SK-N-SH (cell line): ENCODE measurements around the gene RUFY3. TPM values are rescaled to one million over a fixed set of nuclear protein-coding genes. Genes with fewer than 3 reads are reported as not detected.

Experiments used
- CTCF ChIA-PET: fragments of 300-600, 350-600 bp; formaldehyde crosslinking; extraction: SDS; loops from one replicate; lab custom pipeline; 2021; lab: Yijun Ruan, JAX
- POLR2A ChIA-PET: fragments of 350-600 bp; sonication (Branson Sonifier 250); formaldehyde crosslinking; extraction: SDS; loops from one replicate; lab custom pipeline; 2020; ENCODE audit warnings: antibody characterized with exemption, inconsistent platforms; lab: Yijun Ruan, JAX
- DNase-seq: peaks from one replicate; pipeline ENCODE4 v3.0.0; 2012
- H2AFZ ChIP-seq: fragments of 200-600 bp; sonication (generic); 2 replicates; pipeline ENCODE4 v1.8.1; 2016; ENCODE audit warnings: antibody characterized with exemption, mild to moderate bottlenecking, low read depth
- H3F3A ChIP-seq: fragments of 200-600 bp; sonication (generic); replicated peaks from 2 replicates; pipeline ENCODE3; 2016; ENCODE audit warnings: antibody characterized with exemption, mild to moderate bottlenecking; ENCODE audit not compliant: insufficient read depth
- H3K27ac ChIP-seq, 2 experiments: fragments of 200-500 bp in 1 of 2; fragments of 200-600 bp in 1 of 2; sonication (Bioruptor generic) in 1 of 2; sonication (generic), shearing (Covaris generic) in 1 of 2; 2 replicates each; pipeline versions ENCODE4 v1.5.1 to v1.6.1; 2014 to 2016; ENCODE audit warnings: low read depth in 2 of 2, inconsistent platforms in 1 of 2, low read length in 1 of 2, mild to moderate bottlenecking in 1 of 2, mixed read lengths in 1 of 2
- H3K27me3 ChIP-seq: fragments of 200-600 bp; sonication (generic), shearing (Covaris generic); 2 replicates; pipeline ENCODE4 v1.6.1; 2016; ENCODE audit warnings: mixed run types; ENCODE audit not compliant: insufficient read depth
- H3K36me3 ChIP-seq, 2 experiments: fragments of 200-500 bp in 1 of 2; fragments of 200-600 bp in 1 of 2; sonication (Bioruptor generic) in 1 of 2; sonication (generic) in 1 of 2; replicated peaks in 1 of 2; 2 replicates each; pipeline versions ENCODE3 to v1.5.1; 2014 to 2016; ENCODE audit warnings: low read length in 1 of 2, mild to moderate bottlenecking in 1 of 2; ENCODE audit not compliant: insufficient read depth in 2 of 2, control insufficient read depth in 1 of 2
- H3K4me1 ChIP-seq, 2 experiments: fragments of 200-500 bp in 1 of 2; fragments of 200-600 bp in 1 of 2; sonication (Bioruptor generic) in 1 of 2; sonication (generic), shearing (Covaris generic) in 1 of 2; 2 replicates each; pipeline versions ENCODE4 v1.5.1 to v1.6.1; 2014 to 2016; ENCODE audit warnings: low read depth in 1 of 2, low read length in 1 of 2, mixed run types in 1 of 2; ENCODE audit not compliant: insufficient read depth in 2 of 2, control insufficient read depth in 1 of 2
- H3K4me2 ChIP-seq: fragments of 200-600 bp; sonication (generic), shearing (Covaris generic); 2 replicates; pipeline ENCODE4 v1.6.1; 2017; ENCODE audit warnings: mixed run types
- H3K4me3 ChIP-seq, 2 experiments: fragments of 200-500 bp in 1 of 2; fragments of 200-600 bp in 1 of 2; sonication (Bioruptor generic) in 1 of 2; sonication (generic), shearing (Covaris generic) in 1 of 2; 2 replicates each; pipeline versions ENCODE4 v1.5.1 to v1.8.1; 2014 to 2016; ENCODE audit warnings: low read depth in 2 of 2, inconsistent platforms in 1 of 2, low read length in 1 of 2, mild to moderate bottlenecking in 1 of 2, mixed read lengths in 1 of 2, moderate library complexity in 1 of 2
- H3K79me2 ChIP-seq: fragments of 200-600 bp; sonication (generic); 2 replicates; pipeline ENCODE4 v1.8.1; 2017; ENCODE audit warnings: mild to moderate bottlenecking; ENCODE audit not compliant: insufficient read depth
- H3K9ac ChIP-seq: fragments of 200-600 bp; sonication (generic); 2 replicates; pipeline ENCODE4 v1.6.1; 2017; ENCODE audit warnings: mixed run types
- H3K9me2 ChIP-seq: fragments of 200-600 bp; sonication (generic); 2 replicates; pipeline ENCODE4 v1.6.1; 2017; ENCODE audit warnings: mixed run types
- H3K9me3 ChIP-seq: fragments of 200-600 bp; sonication (generic); 2 replicates; pipeline ENCODE4 v1.6.1; 2017; ENCODE audit warnings: mixed run types, mild to moderate bottlenecking, moderate library complexity
- H4K20me1 ChIP-seq: fragments of 200-600 bp; sonication (generic); 2 replicates; pipeline ENCODE4 v1.6.1; 2017; ENCODE audit warnings: mild to moderate bottlenecking, mixed run types; ENCODE audit not compliant: insufficient read depth
- CHD2 ChIP-seq: fragments of 150-350 bp; IDR thresholded peaks from 2 replicates; pipeline ENCODE4 v1.6.1; 2018; ENCODE audit warnings: low read length; ENCODE audit not compliant: partially characterized antibody
- CTCF ChIP-seq: fragments of 200-600 bp; sonication (generic); IDR thresholded peaks from 2 replicates; pipeline ENCODE4 v1.6.1; 2017; ENCODE audit warnings: antibody characterized with exemption, mild to moderate bottlenecking, moderate library complexity
- ELF1 ChIP-seq: IDR thresholded peaks from 2 replicates; pipeline ENCODE4 v1.4.0; 2012
- EZH2phosphoT487 ChIP-seq: fragments of 200-600 bp; sonication (generic); IDR thresholded peaks from 2 replicates; pipeline ENCODE4 v1.6.1; 2017; ENCODE audit warnings: low read depth, mixed run types, mild to moderate bottlenecking, antibody characterized with exemption, moderate library complexity, borderline replicate concordance
- FOXM1 ChIP-seq: IDR thresholded peaks from 2 replicates; pipeline ENCODE4 v1.4.0; 2012; ENCODE audit warnings: low read depth, mild to moderate bottlenecking
- GABPA ChIP-seq: IDR thresholded peaks from 2 replicates; pipeline ENCODE4 v1.4.0; 2012; ENCODE audit warnings: low read depth, mild to moderate bottlenecking
- MXI1 ChIP-seq: IDR thresholded peaks from 2 replicates; pipeline ENCODE4 v1.6.1; 2012; ENCODE audit warnings: mild to moderate bottlenecking, low read depth, low read length, improper control_type of control experiment
- NRF1 ChIP-seq: IDR thresholded peaks from 2 replicates; pipeline ENCODE4 v1.6.1; 2012; ENCODE audit warnings: low read depth, mild to moderate bottlenecking, low read length
- RFX5 ChIP-seq: IDR thresholded peaks from 2 replicates; pipeline ENCODE4 v1.6.1; 2012; ENCODE audit warnings: mild to moderate bottlenecking, improper control_type of control experiment, low read length
- TAF1 ChIP-seq: IDR thresholded peaks from 2 replicates; pipeline ENCODE4 v1.6.1; 2012; ENCODE audit warnings: low read depth, mild to moderate bottlenecking, low read length, moderate library complexity, borderline replicate concordance
- TCF12 ChIP-seq: IDR thresholded peaks from 2 replicates; pipeline ENCODE4 v1.4.0; 2012
- WGBS: methylation state at CpG from one replicate; pipeline ENCODE4 v1.1.6; 2017; ENCODE audit warnings: low lambda C conversion rate; 5-methylcytosine and 5-hydroxymethylcytosine counted together
- polyA plus RNA-seq, 3 experiments: library from polyadenylated mRNA; depleted of rRNA; stranded (reverse); fragments of >200 nt; gene quantifications; 2 replicates each; pipeline ENCODE4 v1.2.3, GENCODE V29; 2012
- TF ChIP-seq, protein P1 (sequence below): IDR thresholded peaks from 2 replicates; pipeline ENCODE4 v1.4.0; 2012; ENCODE audit warnings: low read depth, borderline replicate concordance
- TF ChIP-seq, protein P2 (sequence below): fragments of 150-350 bp; IDR thresholded peaks from 2 replicates; pipeline ENCODE4 v1.6.1; 2016; ENCODE audit warnings: mild to moderate bottlenecking, low read depth, low read length
- TF ChIP-seq, protein P3 (sequence below): IDR thresholded peaks from 2 replicates; pipeline ENCODE4 v1.4.0; 2012; ENCODE audit warnings: low read depth, borderline replicate concordance
- TF ChIP-seq, protein P4 (sequence below): IDR thresholded peaks from 2 replicates; pipeline ENCODE4; 2012
- TF ChIP-seq, protein P5 (sequence below): IDR thresholded peaks from 2 replicates; pipeline ENCODE4 v1.4.0; 2012; ENCODE audit warnings: low read depth

Gene RUFY3
- polyA plus RNA-seq, 1 of the 3 experiments (the other 2 are of a cell fraction), result 22.8 TPM

- ChIA-PET POLR2A (no interaction called here), CTCF (no interaction called here)
- Histone ChIP-seq H3K4me1 (no peaks in the 10 kb centered on the region; a peak in 1 of 4 replicates), H4K20me1 (no peaks in the 10 kb centered on the region), H3K9me3 (no peaks in the 10 kb centered on the region), H3K9ac (no peak overlapping the region), H3K9me2 (no peaks in the 10 kb centered on the region; the same call in 1 of the 2 replicates), H3K36me3 (peaks cover 64 to 70% of the 10 kb centered on the region in 2 experiments), H3K27ac (no peak overlapping the region), H3K4me2 (no peak overlapping the region), H2AFZ (no peak overlapping the region), H3K4me3 (no peak overlapping the region), H3F3A (no peaks in the 10 kb centered on the region), H3K27me3 (no peaks in the 10 kb centered on the region), H3K79me2 (no peaks in the 10 kb centered on the region; the same call in 1 of the 2 replicates)
- TF ChIP-seq EZH2phosphoT487 (no peak), MXI1 (no peak), NRF1 (no peak), FOXM1 (no peak), GABPA (no peak), ELF1 (no peak)
- TF ChIP-seq, protein P1, sequence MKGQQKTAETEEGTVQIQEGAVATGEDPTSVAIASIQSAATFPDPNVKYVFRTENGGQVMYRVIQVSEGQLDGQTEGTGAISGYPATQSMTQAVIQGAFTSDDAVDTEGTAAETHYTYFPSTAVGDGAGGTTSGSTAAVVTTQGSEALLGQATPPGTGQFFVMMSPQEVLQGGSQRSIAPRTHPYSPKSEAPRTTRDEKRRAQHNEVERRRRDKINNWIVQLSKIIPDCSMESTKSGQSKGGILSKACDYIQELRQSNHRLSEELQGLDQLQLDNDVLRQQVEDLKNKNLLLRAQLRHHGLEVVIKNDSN, result no peak
- TF ChIP-seq, protein P2, sequence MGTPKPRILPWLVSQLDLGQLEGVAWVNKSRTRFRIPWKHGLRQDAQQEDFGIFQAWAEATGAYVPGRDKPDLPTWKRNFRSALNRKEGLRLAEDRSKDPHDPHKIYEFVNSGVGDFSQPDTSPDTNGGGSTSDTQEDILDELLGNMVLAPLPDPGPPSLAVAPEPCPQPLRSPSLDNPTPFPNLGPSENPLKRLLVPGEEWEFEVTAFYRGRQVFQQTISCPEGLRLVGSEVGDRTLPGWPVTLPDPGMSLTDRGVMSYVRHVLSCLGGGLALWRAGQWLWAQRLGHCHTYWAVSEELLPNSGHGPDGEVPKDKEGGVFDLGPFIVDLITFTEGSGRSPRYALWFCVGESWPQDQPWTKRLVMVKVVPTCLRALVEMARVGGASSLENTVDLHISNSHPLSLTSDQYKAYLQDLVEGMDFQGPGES, result no peak
- TF ChIP-seq, protein P3, sequence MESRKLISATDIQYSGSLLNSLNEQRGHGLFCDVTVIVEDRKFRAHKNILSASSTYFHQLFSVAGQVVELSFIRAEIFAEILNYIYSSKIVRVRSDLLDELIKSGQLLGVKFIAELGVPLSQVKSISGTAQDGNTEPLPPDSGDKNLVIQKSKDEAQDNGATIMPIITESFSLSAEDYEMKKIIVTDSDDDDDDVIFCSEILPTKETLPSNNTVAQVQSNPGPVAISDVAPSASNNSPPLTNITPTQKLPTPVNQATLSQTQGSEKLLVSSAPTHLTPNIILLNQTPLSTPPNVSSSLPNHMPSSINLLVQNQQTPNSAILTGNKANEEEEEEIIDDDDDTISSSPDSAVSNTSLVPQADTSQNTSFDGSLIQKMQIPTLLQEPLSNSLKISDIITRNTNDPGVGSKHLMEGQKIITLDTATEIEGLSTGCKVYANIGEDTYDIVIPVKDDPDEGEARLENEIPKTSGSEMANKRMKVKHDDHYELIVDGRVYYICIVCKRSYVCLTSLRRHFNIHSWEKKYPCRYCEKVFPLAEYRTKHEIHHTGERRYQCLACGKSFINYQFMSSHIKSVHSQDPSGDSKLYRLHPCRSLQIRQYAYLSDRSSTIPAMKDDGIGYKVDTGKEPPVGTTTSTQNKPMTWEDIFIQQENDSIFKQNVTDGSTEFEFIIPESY, result no peak
- 100% methylated on average over 1 of the region's 1 CpG for WGBS
- DNase-seq, result no peak
Observed at GRCh38 chr4:70788733-70789132, 67.0 kb downstream of the RUFY3 start.

DNA sequence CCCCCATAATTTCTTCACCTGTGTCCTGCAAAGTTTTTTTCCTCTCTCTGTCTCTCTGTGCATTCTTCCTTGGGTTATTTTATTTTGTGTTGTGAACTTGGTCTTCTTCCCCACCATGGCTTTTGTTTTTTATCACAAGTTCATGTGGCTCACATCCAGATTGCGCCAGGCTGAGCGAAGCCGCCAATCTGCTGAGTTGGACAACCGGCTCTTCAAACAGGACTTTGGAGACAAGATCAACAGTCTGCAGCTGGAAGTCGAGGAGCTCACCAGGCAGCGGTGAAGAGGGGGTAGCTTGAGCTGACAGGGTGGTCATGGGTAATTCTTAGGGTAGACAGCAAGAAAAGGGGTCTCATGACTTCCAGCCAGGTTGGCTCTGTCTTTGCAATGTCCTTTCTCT, 71.9 kb downstream of the RUFY3 start:
- CTCF ChIA-PET, result interaction anchor here (1.0 kb wide), 1 partner anchor 58 kb away, joined by 3 read pairs; no protein-coding TSS in a partner anchor
- H2AFZ ChIP-seq, result no peak overlapping the region
- TF ChIP-seq RFX5 (no peak), TAF1 (no peak), CHD2 (no peak), TCF12 (no peak), CTCF (no peak)
- TF ChIP-seq, protein P3, result no peak
- TF ChIP-seq, protein P4, sequence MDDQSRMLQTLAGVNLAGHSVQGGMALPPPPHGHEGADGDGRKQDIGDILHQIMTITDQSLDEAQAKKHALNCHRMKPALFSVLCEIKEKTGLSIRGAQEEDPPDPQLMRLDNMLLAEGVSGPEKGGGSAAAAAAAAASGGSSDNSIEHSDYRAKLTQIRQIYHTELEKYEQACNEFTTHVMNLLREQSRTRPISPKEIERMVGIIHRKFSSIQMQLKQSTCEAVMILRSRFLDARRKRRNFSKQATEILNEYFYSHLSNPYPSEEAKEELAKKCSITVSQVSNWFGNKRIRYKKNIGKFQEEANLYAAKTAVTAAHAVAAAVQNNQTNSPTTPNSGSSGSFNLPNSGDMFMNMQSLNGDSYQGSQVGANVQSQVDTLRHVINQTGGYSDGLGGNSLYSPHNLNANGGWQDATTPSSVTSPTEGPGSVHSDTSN, result no peak
- TF ChIP-seq, protein P5, sequence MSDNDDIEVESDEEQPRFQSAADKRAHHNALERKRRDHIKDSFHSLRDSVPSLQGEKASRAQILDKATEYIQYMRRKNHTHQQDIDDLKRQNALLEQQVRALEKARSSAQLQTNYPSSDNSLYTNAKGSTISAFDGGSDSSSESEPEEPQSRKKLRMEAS, result no peak
- TF ChIP-seq, all 33 proteins: peak for 0
- Histone ChIP-seq H3K36me3 (peaks cover 73 to 75% of the 10 kb centered on the region in 2 experiments), H3K9me2 (no peaks in the 10 kb centered on the region), H3K4me3 (no peak overlapping the region), H3K79me2 (no peaks in the 10 kb centered on the region; the same call in 1 of the 2 replicates), H3K4me1 (no peaks in the 10 kb centered on the region; a peak in 1 of 4 replicates), H3K9ac (no peak overlapping the region), H3K4me2 (no peak overlapping the region), H3K27ac (no peak overlapping the region), H4K20me1 (no peaks in the 10 kb centered on the region), H3K27me3 (no peaks in the 10 kb centered on the region), H3K9me3 (no peaks in the 10 kb centered on the region), H3F3A (no peaks in the 10 kb centered on the region)
- 96% methylated on average over 6 of the region's 6 CpGs for WGBS
- no peak for DNase-seq
- POLR2A ChIA-PET, result no interaction called here
